Parathyroid adenoma (tissue), 2 donors: ENCODE measurements around the gene SOWAHA.
A peak's percentile ranks its signal among the peaks of the same experiment; 100 is the strongest.

Experiments used
- H2AFZ ChIP-seq: fragments of 300-600 bp; sonication (generic); one replicate; pipeline ENCODE4 v1.7.0; 2017; ENCODE audit warnings: antibody characterized with exemption, mild to moderate bottlenecking
- H3K27ac ChIP-seq: fragments of 300-600 bp; sonication (generic); one replicate; pipeline ENCODE4 v1.7.0; 2017
- H3K27me3 ChIP-seq: fragments of 300-600 bp; sonication (generic); one replicate; pipeline ENCODE4 v1.7.0; 2017; ENCODE audit warnings: low read length; ENCODE audit not compliant: control insufficient read depth, insufficient read depth
- H3K36me3 ChIP-seq: fragments of 300-600 bp; sonication (generic); one replicate; pipeline ENCODE4 v1.7.0; 2017; ENCODE audit warnings: low read length; ENCODE audit not compliant: control insufficient read depth, insufficient read depth
- H3K4me1 ChIP-seq: fragments of 300-600 bp; sonication (generic); one replicate; pipeline ENCODE4 v1.7.0; 2017; ENCODE audit warnings: control low read depth
- H3K4me2 ChIP-seq: fragments of 300-600 bp; sonication (generic); one replicate; pipeline ENCODE4 v1.7.0; 2017; ENCODE audit warnings: low read length
- H3K4me3 ChIP-seq: fragments of 300-600 bp; sonication (generic); one replicate; pipeline ENCODE4 v1.7.0; 2017; ENCODE audit warnings: low read depth, low read length
- H3K79me2 ChIP-seq: fragments of 300-600 bp; sonication (generic); one replicate; pipeline ENCODE4 v1.7.0; 2017; ENCODE audit warnings: control low read depth
- H3K9ac ChIP-seq: fragments of 300-600 bp; sonication (generic); one replicate; pipeline ENCODE4 v1.7.0; 2017; ENCODE audit warnings: mild to moderate bottlenecking
- H3K9me3 ChIP-seq: fragments of 300-600 bp; sonication (generic); one replicate; pipeline ENCODE4 v1.7.0; 2017; ENCODE audit warnings: low read length; ENCODE audit not compliant: control insufficient read depth
- TF ChIP-seq, protein P1 (sequence below): fragments of 300-600 bp; sonication (generic); IDR thresholded peaks from one replicate; pipeline ENCODE4 v1.7.0; 2017; ENCODE audit warnings: antibody characterized with exemption, mild to moderate bottlenecking
- donor health status: primary hyperparathyroidism.

The SOWAHA gene

DNA sequence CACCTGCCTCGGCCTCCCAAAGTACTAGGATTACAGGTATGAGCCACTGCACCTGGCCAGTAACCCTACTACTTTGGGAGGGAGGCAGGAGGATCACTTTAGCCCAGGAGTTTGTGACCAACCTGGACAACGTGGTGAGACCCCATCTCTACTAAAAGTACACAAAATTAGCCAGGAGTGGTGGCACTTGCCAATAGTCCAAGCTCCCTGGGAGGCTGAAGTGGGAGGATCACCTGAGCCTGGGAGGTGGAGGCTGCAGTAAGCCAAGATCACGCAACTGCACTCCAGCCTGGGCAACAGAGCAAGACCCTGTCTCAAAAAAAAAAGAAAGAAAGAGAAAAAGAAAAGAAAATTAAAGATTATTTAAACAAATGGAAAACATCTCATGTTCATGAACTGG lies 42.9 kb downstream of the SOWAHA start:
- no peaks in the 10 kb centered on the region for H3K36me3 ChIP-seq
- no peak overlapping the region for H3K9ac ChIP-seq
- H3K4me3 ChIP-seq = no peak overlapping the region
- no peak overlapping the region for H2AFZ ChIP-seq
- H3K4me2 ChIP-seq = no peak overlapping the region
- peaks cover 3% of the 10 kb centered on the region for H3K4me1 ChIP-seq
- no peaks in the 10 kb centered on the region for H3K9me3 ChIP-seq
- no peak overlapping the region for H3K27ac ChIP-seq
- H3K79me2 ChIP-seq = no peaks in the 10 kb centered on the region
- H3K27me3 ChIP-seq = no peaks in the 10 kb centered on the region
- TF ChIP-seq, protein P1, sequence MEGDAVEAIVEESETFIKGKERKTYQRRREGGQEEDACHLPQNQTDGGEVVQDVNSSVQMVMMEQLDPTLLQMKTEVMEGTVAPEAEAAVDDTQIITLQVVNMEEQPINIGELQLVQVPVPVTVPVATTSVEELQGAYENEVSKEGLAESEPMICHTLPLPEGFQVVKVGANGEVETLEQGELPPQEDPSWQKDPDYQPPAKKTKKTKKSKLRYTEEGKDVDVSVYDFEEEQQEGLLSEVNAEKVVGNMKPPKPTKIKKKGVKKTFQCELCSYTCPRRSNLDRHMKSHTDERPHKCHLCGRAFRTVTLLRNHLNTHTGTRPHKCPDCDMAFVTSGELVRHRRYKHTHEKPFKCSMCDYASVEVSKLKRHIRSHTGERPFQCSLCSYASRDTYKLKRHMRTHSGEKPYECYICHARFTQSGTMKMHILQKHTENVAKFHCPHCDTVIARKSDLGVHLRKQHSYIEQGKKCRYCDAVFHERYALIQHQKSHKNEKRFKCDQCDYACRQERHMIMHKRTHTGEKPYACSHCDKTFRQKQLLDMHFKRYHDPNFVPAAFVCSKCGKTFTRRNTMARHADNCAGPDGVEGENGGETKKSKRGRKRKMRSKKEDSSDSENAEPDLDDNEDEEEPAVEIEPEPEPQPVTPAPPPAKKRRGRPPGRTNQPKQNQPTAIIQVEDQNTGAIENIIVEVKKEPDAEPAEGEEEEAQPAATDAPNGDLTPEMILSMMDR = no peak

DNA sequence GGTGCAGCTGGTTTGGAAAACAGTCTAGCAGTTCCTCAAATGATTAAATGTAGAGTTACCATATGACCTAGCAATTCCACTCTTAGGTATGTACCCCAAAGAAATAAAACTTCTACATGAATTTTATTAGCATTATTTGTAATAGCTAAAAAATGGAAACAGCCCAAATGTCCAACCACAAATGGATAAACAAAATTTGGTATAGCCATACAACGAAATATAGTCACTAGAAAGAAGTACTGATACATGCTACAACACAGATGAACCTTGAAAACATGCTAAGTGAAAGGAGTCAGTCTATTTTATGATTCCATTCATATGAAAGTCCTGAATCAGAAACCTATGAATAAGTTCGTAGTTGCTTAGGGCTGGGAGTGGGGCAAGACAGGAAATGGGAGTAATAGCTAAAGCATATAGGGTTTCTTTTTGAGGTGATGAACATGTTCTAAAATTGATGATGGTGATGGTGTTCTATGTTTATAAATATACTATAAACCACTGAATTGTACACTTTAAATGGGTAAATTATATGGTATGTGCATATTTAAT lies 46.9 kb downstream of the SOWAHA start:
- TF ChIP-seq, protein P1 = no peak
- H3K27me3 ChIP-seq = no peaks in the 10 kb centered on the region
- H3K9me3 ChIP-seq = no peaks in the 10 kb centered on the region
- H3K9ac ChIP-seq = no peak overlapping the region
- no peaks in the 10 kb centered on the region for H3K36me3 ChIP-seq
- H2AFZ ChIP-seq = no peak overlapping the region
- no peak overlapping the region for H3K4me2 ChIP-seq
- H3K4me1 ChIP-seq = no peaks in the 10 kb centered on the region
- no peaks in the 10 kb centered on the region for H3K79me2 ChIP-seq
- no peak overlapping the region for H3K4me3 ChIP-seq
- H3K27ac ChIP-seq = no peak overlapping the region

DNA sequence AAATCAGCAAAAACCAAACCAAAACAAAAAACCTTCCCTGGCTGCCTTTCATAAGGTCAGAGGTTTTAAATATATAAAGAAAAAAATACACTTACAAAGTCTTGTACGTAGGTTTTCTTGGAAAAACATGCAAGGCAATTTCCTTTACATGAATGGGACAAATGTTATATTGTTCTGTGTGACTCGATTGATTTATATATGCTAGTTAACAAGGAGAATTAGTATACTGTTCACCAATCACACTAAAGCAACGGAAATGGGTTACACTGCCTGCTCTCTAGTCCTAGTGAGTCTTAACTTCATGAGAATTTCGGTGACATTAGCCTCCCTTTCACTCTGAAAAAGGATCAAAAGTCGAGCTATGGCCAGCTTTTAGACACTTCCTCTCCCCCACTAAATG lies 47.6 kb downstream of the SOWAHA start:
- TF ChIP-seq, protein P1 = no peak
- Histone ChIP-seq H3K36me3 (no peaks in the 10 kb centered on the region), H3K4me1 (peaks cover 3% of the 10 kb centered on the region), H3K4me3 (no peak overlapping the region), H3K9ac (no peak overlapping the region), H3K27me3 (no peaks in the 10 kb centered on the region), H3K9me3 (no peaks in the 10 kb centered on the region), H3K27ac (no peak overlapping the region), H2AFZ (no peak overlapping the region), H3K79me2 (no peaks in the 10 kb centered on the region), H3K4me2 (no peak overlapping the region)

DNA sequence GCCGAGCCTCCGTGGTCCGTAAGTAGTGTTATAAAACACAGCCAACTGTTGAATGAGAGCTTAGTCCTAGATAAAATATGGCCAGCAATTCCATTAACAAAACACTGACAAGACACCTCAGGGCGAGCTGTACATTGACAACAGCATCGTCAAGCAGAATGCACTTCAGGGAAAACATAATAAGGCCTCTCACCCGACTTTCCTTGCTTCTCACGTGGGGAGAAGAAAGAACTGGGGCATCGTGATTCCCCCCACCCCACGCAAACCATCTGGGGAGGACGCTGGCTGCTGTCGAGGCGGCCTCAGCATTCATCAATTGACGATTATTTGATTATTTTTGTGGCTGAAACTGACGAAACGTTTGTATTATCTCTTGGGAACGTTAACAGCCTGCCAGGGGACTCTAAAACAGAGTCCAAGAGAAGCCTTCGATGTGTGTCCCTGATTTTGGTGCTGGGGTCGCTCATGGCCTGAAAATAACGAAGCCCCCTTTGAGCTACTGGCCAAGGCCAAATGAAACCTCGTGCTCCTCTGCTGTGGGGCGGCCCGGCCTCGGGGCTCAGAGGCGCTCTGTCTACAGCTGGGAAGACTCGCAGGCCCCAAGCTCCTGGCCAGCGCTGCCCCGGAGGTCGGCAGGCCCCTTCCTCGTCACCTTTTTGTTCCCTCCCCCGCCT lies 52.7 kb downstream of the SOWAHA start:
- peak overlapping the region; percentile 98 for H3K4me3 ChIP-seq
- peak overlapping the region; percentile 56 for H3K9ac ChIP-seq
- peaks cover 7% of the 10 kb centered on the region for H3K4me1 ChIP-seq
- TF ChIP-seq, protein P1 = no peak
- no peaks in the 10 kb centered on the region for H3K36me3 ChIP-seq
- no peaks in the 10 kb centered on the region for H3K79me2 ChIP-seq
- no peaks in the 10 kb centered on the region for H3K27me3 ChIP-seq
- H3K9me3 ChIP-seq = no peaks in the 10 kb centered on the region
- peak overlapping the region; percentile 83 for H3K4me2 ChIP-seq
- peak overlapping the region; percentile 100 for H2AFZ ChIP-seq
- H3K27ac ChIP-seq = peak overlapping the region; percentile 90
